Parathyroid adenoma (tissue), 2 donors: ENCODE data around the gene KAZN.

ENCODE experiments used
- H2AFZ ChIP-seq: fragments of 300-600 bp; sonication (generic); one replicate; pipeline ENCODE4 v1.7.0; 2017; ENCODE audit warnings: antibody characterized with exemption, mild to moderate bottlenecking
- H3K27ac ChIP-seq: fragments of 300-600 bp; sonication (generic); one replicate; pipeline ENCODE4 v1.7.0; 2017
- H3K27me3 ChIP-seq: fragments of 300-600 bp; sonication (generic); one replicate; pipeline ENCODE4 v1.7.0; 2017; ENCODE audit warnings: low read length; ENCODE audit not compliant: control insufficient read depth, insufficient read depth
- H3K36me3 ChIP-seq: fragments of 300-600 bp; sonication (generic); one replicate; pipeline ENCODE4 v1.7.0; 2017; ENCODE audit warnings: low read length; ENCODE audit not compliant: control insufficient read depth, insufficient read depth
- H3K4me1 ChIP-seq: fragments of 300-600 bp; sonication (generic); one replicate; pipeline ENCODE4 v1.7.0; 2017; ENCODE audit warnings: control low read depth
- H3K4me2 ChIP-seq: fragments of 300-600 bp; sonication (generic); one replicate; pipeline ENCODE4 v1.7.0; 2017; ENCODE audit warnings: low read length
- H3K4me3 ChIP-seq: fragments of 300-600 bp; sonication (generic); one replicate; pipeline ENCODE4 v1.7.0; 2017; ENCODE audit warnings: low read depth, low read length
- H3K79me2 ChIP-seq: fragments of 300-600 bp; sonication (generic); one replicate; pipeline ENCODE4 v1.7.0; 2017; ENCODE audit warnings: control low read depth
- H3K9ac ChIP-seq: fragments of 300-600 bp; sonication (generic); one replicate; pipeline ENCODE4 v1.7.0; 2017; ENCODE audit warnings: mild to moderate bottlenecking
- H3K9me3 ChIP-seq: fragments of 300-600 bp; sonication (generic); one replicate; pipeline ENCODE4 v1.7.0; 2017; ENCODE audit warnings: low read length; ENCODE audit not compliant: control insufficient read depth
- TF ChIP-seq, protein P1 (sequence below): fragments of 300-600 bp; sonication (generic); IDR thresholded peaks from one replicate; pipeline ENCODE4 v1.7.0; 2017; ENCODE audit warnings: antibody characterized with exemption, mild to moderate bottlenecking
- donor health status: primary hyperparathyroidism.

KAZN gene

DNA sequence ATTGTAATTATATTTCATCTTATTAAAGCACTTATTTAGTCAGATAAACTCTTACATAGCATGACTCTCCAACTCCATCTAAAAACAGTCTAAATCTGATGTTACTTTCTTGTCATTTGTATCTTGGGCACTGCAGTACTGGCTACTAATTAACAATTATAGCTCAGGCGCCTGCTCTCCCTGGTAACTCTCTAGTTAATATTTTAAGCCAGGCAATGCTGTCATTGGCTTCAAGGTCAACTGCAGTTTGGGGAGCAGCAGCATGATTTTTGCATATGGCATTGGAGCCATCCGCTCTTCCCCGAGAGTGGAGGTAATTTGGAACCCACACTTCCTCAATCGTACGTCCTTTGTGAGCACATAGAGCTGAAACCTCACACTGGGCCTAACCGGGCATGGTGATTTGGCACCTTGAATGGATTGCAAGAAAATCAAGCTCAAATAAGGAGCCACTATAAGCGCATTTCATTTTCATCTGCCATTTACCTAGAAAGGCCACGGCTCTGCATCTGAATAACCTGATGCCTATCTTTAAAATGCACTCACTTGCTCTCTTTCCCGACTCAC lies 187.7 kb downstream of the KAZN start:
- no peak overlapping the region for H3K4me3 ChIP-seq
- no peaks in the 10 kb centered on the region for H3K36me3 ChIP-seq
- no peaks in the 10 kb centered on the region for H3K27me3 ChIP-seq
- TF ChIP-seq, protein P1, sequence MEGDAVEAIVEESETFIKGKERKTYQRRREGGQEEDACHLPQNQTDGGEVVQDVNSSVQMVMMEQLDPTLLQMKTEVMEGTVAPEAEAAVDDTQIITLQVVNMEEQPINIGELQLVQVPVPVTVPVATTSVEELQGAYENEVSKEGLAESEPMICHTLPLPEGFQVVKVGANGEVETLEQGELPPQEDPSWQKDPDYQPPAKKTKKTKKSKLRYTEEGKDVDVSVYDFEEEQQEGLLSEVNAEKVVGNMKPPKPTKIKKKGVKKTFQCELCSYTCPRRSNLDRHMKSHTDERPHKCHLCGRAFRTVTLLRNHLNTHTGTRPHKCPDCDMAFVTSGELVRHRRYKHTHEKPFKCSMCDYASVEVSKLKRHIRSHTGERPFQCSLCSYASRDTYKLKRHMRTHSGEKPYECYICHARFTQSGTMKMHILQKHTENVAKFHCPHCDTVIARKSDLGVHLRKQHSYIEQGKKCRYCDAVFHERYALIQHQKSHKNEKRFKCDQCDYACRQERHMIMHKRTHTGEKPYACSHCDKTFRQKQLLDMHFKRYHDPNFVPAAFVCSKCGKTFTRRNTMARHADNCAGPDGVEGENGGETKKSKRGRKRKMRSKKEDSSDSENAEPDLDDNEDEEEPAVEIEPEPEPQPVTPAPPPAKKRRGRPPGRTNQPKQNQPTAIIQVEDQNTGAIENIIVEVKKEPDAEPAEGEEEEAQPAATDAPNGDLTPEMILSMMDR = no peak
- H3K9ac ChIP-seq = no peak overlapping the region
- no peaks in the 10 kb centered on the region for H3K79me2 ChIP-seq
- H2AFZ ChIP-seq = no peak overlapping the region
- H3K4me1 ChIP-seq = no peaks in the 10 kb centered on the region
- no peak overlapping the region for H3K4me2 ChIP-seq
- no peak overlapping the region for H3K27ac ChIP-seq
- H3K9me3 ChIP-seq = no peaks in the 10 kb centered on the region

DNA sequence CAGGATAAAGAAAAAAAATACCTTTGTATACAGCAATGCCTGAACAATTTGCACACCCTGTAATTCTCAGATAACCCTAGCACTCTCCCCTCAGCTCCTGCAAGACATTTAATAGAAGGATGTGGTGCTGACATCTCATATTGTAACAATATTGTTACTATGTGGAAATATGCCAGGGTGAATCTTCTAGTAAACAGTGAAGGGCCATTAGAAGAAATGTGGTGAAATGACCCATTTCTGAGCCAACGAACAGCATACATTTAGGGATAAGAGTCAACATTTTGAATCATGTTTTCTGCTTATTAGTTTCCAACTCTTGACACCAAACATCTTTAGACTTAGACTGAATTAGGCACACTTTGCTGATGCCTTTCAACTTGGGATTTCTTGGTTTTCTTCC lies 188.2 kb downstream of the KAZN start:
- Histone ChIP-seq H3K27ac (no peak overlapping the region), H3K36me3 (no peaks in the 10 kb centered on the region), H3K4me2 (no peak overlapping the region), H3K9me3 (no peaks in the 10 kb centered on the region), H2AFZ (no peak overlapping the region), H3K4me3 (no peak overlapping the region), H3K4me1 (no peaks in the 10 kb centered on the region), H3K27me3 (no peaks in the 10 kb centered on the region), H3K9ac (no peak overlapping the region), H3K79me2 (no peaks in the 10 kb centered on the region)
- TF ChIP-seq, protein P1 = no peak

DNA sequence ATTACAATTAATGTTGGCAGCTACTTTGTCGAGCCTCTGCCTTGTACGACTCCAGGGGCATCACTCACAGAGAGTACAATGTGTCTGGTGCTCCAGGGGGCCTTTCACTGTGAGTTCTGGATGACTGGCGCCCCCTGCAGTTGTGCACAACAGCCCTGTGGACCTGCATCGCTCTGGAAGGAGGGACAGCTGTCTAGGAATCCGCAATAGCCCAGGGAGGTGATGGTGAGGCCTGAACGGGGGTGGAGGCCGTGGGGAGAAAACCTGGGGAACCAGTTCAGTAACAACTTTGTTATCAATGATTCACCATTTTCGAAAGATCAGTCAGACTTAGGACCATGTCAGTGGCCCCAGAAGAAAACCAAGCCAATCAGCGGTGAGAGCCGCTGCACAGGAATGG lies 189.1 kb downstream of the KAZN start:
- Histone ChIP-seq H3K27ac (no peak overlapping the region), H2AFZ (no peak overlapping the region), H3K36me3 (no peaks in the 10 kb centered on the region), H3K4me3 (no peak overlapping the region), H3K27me3 (no peaks in the 10 kb centered on the region), H3K4me1 (no peaks in the 10 kb centered on the region), H3K79me2 (no peaks in the 10 kb centered on the region), H3K4me2 (no peak overlapping the region), H3K9ac (no peak overlapping the region), H3K9me3 (no peaks in the 10 kb centered on the region)
- TF ChIP-seq, protein P1 = no peak

DNA sequence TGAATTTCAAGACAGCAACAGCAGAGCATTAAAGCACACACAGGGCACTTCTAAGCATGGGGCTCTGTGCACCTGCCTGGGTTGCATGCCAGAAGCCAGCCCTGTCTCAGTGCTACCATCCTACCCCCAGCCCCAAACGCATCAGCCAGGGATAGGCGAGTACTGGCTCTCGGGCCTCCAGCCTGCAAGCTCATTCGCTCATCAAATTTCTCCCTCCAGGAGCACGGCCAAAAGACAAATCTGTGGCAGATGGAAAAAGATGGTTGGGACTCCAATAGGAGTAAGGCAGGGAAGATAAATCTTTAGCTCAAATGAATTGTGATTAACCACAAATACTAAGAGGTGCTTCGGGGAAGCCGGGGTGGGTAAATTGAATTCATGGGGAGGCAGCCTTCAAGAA lies 189.6 kb downstream of the KAZN start:
- no peaks in the 10 kb centered on the region for H3K79me2 ChIP-seq
- no peaks in the 10 kb centered on the region for H3K36me3 ChIP-seq
- no peak overlapping the region for H3K4me2 ChIP-seq
- H3K4me3 ChIP-seq = no peak overlapping the region
- TF ChIP-seq, protein P1 = no peak
- H3K4me1 ChIP-seq = no peaks in the 10 kb centered on the region
- H2AFZ ChIP-seq = no peak overlapping the region
- H3K27me3 ChIP-seq = no peaks in the 10 kb centered on the region
- H3K27ac ChIP-seq = no peak overlapping the region
- H3K9ac ChIP-seq = no peak overlapping the region
- H3K9me3 ChIP-seq = no peaks in the 10 kb centered on the region

DNA sequence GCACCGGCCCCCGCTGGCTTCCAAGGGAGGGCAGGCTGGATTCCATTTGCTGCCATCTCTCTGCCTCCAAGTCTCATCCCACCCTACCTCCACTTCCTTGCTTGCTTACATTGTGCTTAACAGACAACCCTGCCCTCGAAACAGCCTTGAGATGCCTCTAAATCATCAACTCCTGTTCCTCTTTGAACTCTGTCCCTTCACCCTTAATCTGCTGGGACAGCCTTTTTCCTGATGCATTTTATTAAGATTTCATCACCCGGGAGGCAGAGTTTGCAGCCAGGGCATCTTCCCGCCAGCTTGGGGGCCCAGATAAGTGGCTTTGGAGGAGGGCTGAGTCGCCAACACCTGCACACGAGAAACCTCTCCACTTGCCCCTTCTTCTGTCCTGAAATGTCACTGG lies 192.5 kb downstream of the KAZN start:
- Histone ChIP-seq H3K27me3 (no peaks in the 10 kb centered on the region), H3K9ac (no peak overlapping the region), H3K9me3 (no peaks in the 10 kb centered on the region), H2AFZ (no peak overlapping the region), H3K4me3 (no peak overlapping the region), H3K4me2 (no peak overlapping the region), H3K36me3 (no peaks in the 10 kb centered on the region), H3K79me2 (no peaks in the 10 kb centered on the region), H3K27ac (no peak overlapping the region), H3K4me1 (no peaks in the 10 kb centered on the region)
- TF ChIP-seq, protein P1 = no peak
